Kidney epithelial cell (primary cell): ENCODE data around the gene CCDC184. TPM values are rescaled to one million over a fixed set of nuclear protein-coding genes. Genes with fewer than 3 reads are reported as not detected.
"Not testable (repeated sequence)": the region's sequence is repeated elsewhere in the genome, so short reads cannot be mapped to it uniquely, and the experiment has no call there.

Experiments used
- DNase-seq: peaks from one replicate; pipeline ENCODE4 v3.0.0-alpha.2; 2010; ENCODE audit warnings: low read depth
- H3K27me3 ChIP-seq: 2 replicates; pipeline ENCODE4 v1.6.0; 2011; ENCODE audit warnings: low read length; ENCODE audit not compliant: control insufficient read depth, insufficient read depth
- H3K36me3 ChIP-seq: 2 replicates; pipeline ENCODE4 v1.5.1; 2011; ENCODE audit warnings: low read length; ENCODE audit not compliant: control insufficient read depth, insufficient read depth
- H3K4me3 ChIP-seq: 2 replicates; pipeline ENCODE4 v1.5.1; 2011; ENCODE audit warnings: low read depth, mild to moderate bottlenecking, control low read depth, low read length
- CTCF ChIP-seq: IDR thresholded peaks from 2 replicates; pipeline ENCODE4 v1.5.1; 2011; ENCODE audit warnings: mild to moderate bottlenecking, moderate library complexity, low read length, control low read depth, inconsistent platforms; ENCODE audit not compliant: insufficient read depth, poor library complexity, severe bottlenecking
- total RNA-seq: library from RNA; depleted of rRNA; stranded (reverse); fragments of >200 nt; gene quantifications from 2 replicates; pipeline ENCODE4 v1.2.3, GENCODE V29; 2015

The CCDC184 gene
- total RNA-seq, 1 donor from 2014 or later: 0.21 TPM

GRCh38 chr12:48220701-48221100 is 37.3 kb downstream of the CCDC184 start:
- no peak for TF ChIP-seq CTCF
- Histone ChIP-seq H3K4me3 (no peak overlapping the region), H3K36me3 (no peaks in the 10 kb centered on the region), H3K27me3 (no peaks in the 10 kb centered on the region)
- DNase-seq: no peak

DNA sequence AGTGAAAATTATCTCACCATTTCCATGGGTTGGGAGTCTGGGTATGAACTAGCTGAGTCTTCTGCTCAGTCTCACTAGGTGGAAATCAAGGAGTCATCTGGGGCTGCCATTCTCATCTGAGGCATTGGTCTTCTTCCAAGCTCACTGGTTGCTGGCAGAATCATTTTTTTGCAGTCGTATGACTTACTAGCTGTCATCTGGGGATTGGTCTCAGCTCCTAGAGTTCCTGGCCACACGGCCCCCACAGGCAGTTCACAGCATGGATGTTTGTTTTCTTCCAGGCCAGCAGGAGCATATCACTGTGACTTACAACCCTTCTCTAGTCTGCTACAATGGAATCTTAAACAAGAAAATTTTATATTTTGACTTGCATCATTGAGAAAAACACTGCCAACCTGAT is 38.2 kb downstream of the CCDC184 start:
- TF ChIP-seq CTCF: no peak
- Histone ChIP-seq H3K36me3 (no peaks in the 10 kb centered on the region), H3K4me3 (no peak overlapping the region), H3K27me3 (no peaks in the 10 kb centered on the region)
- no peak for DNase-seq

- H3K4me3 ChIP-seq, H3K36me3 ChIP-seq, DNase-seq, H3K27me3 ChIP-seq: not testable (repeated sequence)
Measured at GRCh38 chr12:48224533-48224932, 41.1 kb downstream of the CCDC184 start.

DNA sequence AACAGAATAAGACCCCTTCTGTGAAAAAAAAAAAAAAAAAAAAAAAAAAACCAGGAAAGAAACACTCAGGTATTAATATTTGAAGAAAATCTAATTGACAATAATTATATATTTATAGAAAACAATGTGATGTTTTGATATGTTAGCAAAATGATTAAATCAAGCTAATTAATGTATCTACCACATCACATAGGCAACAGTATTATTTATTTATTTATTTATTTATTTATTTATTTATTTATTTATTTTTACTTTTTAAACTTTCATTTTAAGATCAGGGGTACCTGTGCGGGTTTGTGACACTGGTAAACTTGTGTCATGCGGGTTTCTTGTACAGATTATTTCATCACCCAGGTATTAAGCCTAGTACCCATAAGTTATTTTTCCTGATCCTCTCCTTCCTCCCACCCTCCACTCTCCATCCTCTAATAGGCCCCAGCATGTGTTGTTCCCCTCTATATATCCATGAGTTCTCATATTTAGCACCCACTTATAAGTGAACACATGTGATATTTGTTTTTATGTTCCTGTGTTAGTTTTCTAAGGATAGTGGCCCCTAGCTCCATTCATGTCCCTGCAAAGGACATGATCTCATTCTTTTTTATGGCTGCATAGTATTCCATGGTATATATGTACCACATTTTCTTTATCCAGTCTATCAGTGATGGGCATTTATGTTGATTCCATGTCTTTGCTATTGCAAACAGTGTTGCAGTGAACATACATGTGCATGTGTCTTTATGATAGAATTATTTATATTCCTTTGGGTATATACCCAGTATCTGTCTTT is 47.9 kb downstream of the CCDC184 start:
- not testable (repeated sequence) for H3K36me3 ChIP-seq, DNase-seq, H3K27me3 ChIP-seq, H3K4me3 ChIP-seq

Other genes with a start within 250 kb of the CCDC184 start
- 96.3 and 133 TPM in 2 replicates for gene TMEM106C, start 220.0 kb upstream of the CCDC184 start, total RNA-seq
- gene COL2A1, start 179.2 kb upstream of the CCDC184 start, total RNA-seq: 1.7 and 3.8 TPM in 2 replicates
- gene SENP1, start 77.6 kb upstream of the CCDC184 start, total RNA-seq: 13.2 and 20.9 TPM in 2 replicates
- 29.8 and 33.9 TPM in 2 replicates for gene PFKM, start 64.3 kb upstream of the CCDC184 start, total RNA-seq
- 20.2 and 49.0 TPM in 2 replicates for gene ASB8, start 26.1 kb upstream of the CCDC184 start, total RNA-seq
- not detected in 2 replicates for gene OR10AD1, start 19.6 kb downstream of the CCDC184 start, total RNA-seq
- 13.3 and 13.5 TPM in 2 replicates for gene ZNF641, start 167.3 kb downstream of the CCDC184 start, total RNA-seq